NCI-H1694 treated with DMSO at 0.1 percent for 48 hours (cell line): ENCODE results near the gene BDKRB1.
A peak's percentile ranks its signal among the peaks of the same experiment; 100 is the strongest.

Experiments used
- DNase-seq: peaks from one replicate; lab custom pipeline; 2025; lab: John Stamatoyannopoulos, UW

The BDKRB1 gene

DNA sequence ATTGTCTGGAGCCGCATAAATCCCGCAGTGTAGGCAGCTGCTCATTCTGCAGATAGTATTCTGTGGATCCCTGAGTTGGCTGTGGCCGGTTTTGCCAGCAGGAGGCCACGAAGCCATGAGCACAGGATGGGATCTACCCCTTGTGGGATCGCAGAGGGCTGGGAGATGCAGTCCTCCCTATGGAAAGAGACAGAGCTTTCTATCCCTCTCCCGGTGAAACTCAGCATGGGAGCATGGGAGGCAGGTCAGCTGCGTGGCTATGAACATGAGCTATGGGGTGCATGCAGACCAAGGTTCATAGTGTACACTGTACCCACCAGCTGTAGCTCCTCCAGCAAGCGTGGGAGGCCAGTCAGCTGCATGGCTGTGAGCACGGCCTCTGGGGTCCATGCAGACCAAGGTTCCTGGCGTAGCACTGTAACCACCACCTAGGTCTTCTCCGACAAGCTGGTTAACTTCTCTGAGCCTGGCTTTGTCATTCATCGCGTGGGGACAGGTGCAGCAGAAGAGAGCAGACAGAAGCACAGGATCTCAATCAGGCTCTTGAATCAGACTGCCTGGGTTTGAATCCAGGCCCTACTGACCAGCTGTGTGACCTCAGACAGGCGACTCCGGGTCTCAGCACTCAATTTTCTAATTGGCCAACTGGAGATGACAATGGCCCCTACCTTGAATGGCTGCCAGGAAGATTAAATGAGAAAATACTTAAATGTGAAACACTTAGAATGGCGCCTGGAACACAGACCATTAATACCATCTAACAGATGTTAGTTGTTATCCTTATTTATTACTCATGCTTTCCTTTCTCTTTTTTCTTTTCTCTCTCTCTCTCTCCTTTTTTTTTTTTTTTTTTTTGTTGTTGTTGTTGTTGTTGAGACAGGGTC, 6.0 kb downstream of the BDKRB1 start:
- no peak for DNase-seq

- no peak for DNase-seq
Observed at GRCh38 chr14:96263347-96264199, 7.6 kb downstream of the BDKRB1 start.

DNA sequence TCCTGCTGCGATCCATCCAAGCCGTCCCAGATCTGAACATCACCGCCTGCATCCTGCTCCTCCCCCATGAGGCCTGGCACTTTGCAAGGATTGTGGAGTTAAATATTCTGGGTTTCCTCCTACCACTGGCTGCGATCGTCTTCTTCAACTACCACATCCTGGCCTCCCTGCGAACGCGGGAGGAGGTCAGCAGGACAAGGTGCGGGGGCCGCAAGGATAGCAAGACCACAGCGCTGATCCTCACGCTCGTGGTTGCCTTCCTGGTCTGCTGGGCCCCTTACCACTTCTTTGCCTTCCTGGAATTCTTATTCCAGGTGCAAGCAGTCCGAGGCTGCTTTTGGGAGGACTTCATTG, 8.2 kb downstream of the BDKRB1 start:
- no peak for DNase-seq

DNA sequence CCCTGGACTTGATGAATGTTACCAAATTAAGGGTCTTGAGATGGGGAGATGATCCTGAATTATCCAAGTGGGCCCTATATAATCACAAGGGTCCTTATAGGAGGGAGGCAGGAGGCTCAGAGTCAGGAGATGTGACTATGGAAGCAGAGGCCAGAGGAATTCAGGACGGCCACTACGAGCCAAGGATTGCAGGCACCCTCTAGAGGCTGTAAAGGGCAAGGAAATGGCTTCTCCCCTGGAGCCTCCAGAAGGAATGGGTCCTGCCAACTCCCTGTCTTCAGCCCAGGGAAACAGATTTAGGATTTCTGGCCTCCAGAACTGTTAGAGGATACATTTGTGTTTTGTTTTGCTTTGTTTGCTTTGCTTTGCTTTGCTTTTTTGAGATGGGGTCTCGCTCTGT, 8.8 kb downstream of the BDKRB1 start:
- DNase-seq, result peak; percentile 42

GRCh38 chr14:96265383-96266095, 9.5 kb downstream of the BDKRB1 start:
- DNase-seq, result no peak

GRCh38 chr14:96267336-96267735, 11.3 kb downstream of the BDKRB1 start:
- DNase-seq, result peak; percentile 96

DNA sequence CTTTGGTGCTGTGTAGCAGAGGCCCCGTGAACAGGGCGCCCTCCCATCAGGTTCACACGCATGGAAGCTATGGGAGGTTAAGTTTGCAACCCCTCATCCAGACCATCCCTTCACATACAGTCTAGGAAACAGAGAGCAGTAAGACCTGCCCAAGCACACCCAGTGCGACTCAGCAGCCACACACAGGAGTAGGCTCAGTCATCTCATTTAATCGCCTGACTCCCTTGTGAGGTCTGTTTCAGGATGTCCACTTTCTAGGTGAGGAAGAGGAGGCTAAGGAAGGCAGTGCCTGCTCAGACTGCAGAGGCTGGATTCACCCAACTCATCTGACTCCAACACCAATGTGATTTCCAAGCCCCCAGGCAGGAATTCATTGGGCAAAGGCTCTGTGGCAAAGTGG, 11.9 kb downstream of the BDKRB1 start:
- peak; percentile 41 for DNase-seq

DNA sequence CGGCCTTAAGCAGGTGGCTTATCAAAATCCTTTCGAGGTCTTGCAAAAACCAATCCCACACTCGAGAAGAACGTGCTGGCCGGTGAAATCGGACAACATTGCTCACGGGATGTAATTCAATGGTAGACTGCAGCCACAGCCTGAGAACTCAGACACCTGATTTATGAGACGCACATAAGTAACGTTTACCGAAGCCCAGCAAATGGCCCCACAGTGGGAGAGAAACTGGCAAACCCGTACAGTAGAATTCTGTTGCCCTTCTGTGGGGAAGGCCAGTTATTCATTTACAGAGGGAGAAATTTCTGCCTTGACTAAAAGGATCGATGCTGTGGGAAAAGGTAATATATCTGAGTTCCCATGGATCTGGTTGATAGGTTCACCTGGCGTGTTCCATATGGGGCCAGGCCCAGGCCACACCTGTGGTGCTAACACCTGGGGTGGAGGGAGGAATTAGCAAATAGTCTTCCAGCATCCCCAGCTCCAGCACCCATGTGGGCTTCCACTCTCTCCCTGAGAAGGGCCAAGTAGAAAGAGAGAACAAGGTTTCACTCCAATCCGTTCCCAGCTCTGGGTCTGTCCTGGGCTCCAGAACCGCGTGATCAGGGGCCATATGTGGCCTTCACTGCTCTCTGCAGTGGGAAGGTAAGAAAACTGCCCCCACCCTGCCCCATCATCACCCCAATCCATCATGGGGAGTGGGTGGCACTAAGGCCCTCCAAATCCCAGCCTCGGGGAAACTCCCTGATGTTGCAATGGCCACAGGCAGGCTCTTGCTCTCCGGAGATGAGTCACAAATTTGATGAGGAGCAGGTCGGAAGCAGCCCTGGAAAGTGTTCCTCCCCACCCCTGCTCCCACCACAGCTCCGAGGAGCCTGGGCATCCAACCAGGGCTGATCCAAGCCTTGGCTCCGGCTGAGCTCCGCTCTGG, 12.7 kb downstream of the BDKRB1 start:
- no peak for DNase-seq

DNA sequence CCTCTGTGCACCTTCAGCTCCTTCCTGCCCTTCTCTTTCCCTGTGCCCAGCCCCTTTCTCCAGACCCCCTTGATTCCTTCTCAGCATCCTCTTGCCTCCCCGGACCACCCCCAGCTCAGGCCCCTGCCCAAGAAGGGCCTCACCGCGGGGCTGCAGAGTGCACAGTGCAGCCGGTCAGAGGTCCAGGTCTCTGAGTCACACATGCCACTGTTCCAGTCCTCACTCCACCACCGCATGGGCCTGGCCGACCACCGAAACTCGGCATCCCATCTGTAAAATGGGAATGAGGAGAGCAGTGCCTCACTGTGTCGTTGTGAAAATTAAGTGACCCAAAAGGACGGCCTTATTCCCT, 13.3 kb downstream of the BDKRB1 start:
- DNase-seq, result no peak

- no peak for DNase-seq
Observed at GRCh38 chr14:96270565-96271420, 14.8 kb downstream of the BDKRB1 start.

- no peak for DNase-seq
Observed at GRCh38 chr14:96271421-96271762, 15.4 kb downstream of the BDKRB1 start.

DNA sequence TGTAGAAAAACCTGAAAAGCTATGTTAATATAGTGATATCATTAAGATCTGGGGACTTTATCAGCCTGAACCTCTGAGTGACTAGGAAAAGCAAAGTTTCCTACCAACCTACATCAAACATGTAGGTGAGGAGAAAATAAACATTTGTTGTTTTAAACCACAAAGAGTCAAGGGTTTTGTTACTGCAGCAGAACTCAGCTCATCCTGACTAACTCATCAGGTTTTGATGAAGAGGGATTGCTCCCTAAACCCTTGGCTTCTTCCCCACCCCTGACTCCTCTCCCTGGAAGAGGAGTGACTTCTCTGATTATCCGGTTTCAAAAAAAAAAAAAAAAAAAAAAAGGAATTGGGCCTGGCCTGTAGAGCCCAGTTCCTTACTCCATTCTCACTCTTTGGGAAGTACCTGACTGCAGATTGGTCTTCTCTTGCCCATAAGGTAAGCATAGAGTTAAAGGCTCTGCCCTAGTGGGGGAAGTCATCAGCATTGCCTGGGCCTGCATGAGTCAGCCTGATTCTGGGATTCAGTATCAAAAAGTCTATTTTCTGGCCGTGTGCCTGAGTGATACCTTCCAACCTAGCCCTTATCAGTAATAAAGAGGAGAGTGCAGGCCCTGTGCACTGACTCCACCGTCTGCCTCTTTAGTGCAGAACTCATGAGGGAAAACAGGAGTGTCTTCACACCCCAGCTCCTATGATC, 16.9 kb downstream of the BDKRB1 start:
- DNase-seq, result no peak

DNA sequence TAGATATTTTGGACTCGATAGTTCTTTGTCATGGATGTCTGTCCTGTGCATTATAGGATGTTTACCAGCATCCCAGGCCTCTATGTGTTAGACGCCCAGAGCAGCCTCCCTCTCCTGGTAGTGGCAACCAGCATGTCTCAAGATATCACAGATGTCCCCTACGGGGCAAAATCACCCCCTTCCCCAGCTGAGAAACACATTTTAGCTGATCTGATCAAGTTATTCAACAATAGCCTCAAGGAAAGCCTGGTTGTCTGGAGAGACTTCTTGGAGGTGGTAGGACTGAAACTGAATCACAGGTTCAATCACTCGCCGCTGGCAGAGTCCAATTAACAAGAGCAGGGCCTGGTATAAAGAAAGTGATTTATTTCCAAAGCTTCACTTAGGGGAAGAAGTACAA, 17.6 kb downstream of the BDKRB1 start:
- peak; percentile 62 for DNase-seq

DNA sequence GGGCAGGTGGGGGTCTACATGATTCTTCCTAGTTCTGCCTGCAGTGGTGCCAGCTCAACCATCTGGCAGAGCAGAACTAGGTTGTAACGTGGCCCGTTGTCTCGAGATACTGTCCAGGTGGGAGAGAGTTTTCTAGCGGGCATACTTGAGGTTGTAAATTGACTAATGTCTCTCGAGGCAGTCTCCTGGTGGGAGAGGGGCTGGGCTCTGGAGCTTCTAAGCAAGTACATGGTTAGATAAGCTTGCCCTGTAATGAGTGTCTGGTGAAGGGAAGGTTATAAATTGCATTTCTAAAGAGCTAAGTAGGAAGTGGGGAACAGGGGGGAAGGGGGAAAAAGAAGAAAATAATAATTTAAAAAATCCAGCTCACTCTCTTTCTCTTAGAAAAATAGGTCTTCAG, 18.1 kb downstream of the BDKRB1 start:
- DNase-seq, result peak; percentile 62

DNA sequence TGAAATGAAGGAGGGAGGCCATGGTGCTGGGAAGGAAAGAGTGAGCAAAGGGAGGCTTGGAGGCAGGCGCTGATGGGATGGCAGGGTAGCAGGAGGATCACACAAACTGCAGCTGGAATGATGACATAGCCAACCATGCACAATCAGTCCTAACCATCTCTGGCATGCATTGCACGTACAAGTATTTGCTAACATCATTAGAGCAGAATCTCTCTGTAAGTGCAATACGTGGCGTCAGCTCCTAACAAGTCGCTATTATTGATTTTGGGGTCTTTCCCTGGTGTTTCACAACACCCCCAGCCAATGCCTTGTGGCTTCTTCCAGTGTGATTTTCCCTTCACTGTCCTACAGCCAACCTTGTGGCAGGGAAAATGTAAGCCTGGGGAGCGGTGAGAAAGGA, 18.5 kb downstream of the BDKRB1 start:
- peak; percentile 67 for DNase-seq

GRCh38 chr14:96275177-96276112, 19.4 kb downstream of the BDKRB1 start:
- peak; percentile 82 for DNase-seq

GRCh38 chr14:96277890-96278289, 21.9 kb downstream of the BDKRB1 start:
- DNase-seq, result no peak

DNA sequence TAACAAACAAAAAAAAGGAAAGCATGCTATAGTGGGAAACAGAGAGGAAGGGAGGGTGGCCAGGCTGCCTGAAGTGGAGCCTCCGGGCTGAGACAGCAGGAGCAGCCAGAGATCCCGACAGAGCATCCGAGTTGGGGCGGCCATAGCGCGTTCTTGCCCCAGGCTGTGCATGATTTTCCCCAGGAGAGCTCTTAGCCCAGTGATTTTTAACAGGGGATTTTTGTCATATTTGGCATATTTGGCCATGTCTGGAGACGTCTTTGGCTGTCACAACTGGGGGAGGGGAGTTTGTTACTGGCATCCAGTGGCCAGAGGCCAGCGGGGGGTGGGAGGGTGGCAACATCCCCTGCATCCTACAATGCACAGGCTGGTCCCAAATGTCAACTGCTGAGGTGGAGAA, 23.6 kb downstream of the BDKRB1 start:
- no peak for DNase-seq

DNA sequence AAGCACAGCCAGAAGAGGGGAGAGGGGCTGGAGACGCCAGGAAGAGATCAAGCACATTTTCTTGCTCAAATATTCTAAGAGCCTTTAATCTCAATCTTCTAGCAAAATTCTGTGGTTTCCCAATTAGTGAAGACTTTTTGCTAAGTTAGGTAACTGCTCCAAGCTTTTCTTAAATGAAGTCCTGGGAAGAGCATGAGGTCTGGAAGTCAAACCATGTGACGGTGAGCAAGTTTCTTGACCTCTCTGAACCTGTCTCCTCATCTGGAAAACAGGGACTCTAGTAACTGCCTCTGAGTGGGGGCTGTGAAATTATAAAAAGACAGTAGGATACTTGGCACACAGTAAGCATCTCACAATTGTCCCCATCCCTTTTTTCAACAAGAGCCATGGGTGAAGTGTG, 24.1 kb downstream of the BDKRB1 start:
- no peak for DNase-seq
